Progenitor cell of endocrine pancreas (in vitro differentiated cells): ENCODE data around the gene ASIC1. TPM values are rescaled to one million over a fixed set of nuclear protein-coding genes. Genes with fewer than 3 reads are reported as not detected.

ENCODE experiments used
- DNase-seq: peaks from one replicate; pipeline ENCODE4 v3.0.0; 2021; ENCODE audit warnings: low spot score; ENCODE audit not compliant: unreplicated experiment
- H3K27ac Mint-ChIP-seq: 2 replicates; pipeline ENCODE4 v1.8.0; 2021; ENCODE audit warnings: mild to moderate bottlenecking, moderate library complexity, mixed read lengths
- H3K27me3 Mint-ChIP-seq: 2 replicates; pipeline ENCODE4 v1.8.0; 2021; ENCODE audit warnings: mixed read lengths
- H3K36me3 Mint-ChIP-seq: 2 replicates; pipeline ENCODE4 v1.8.0; 2022; ENCODE audit warnings: mixed read lengths; ENCODE audit not compliant: insufficient read depth
- H3K4me1 Mint-ChIP-seq: 2 replicates; pipeline ENCODE4 v1.8.0; 2021; ENCODE audit warnings: low read depth, mixed read lengths
- H3K4me3 Mint-ChIP-seq: 2 replicates; pipeline ENCODE4 v1.8.0; 2021; ENCODE audit warnings: low read depth, mild to moderate bottlenecking, moderate library complexity, mixed read lengths
- H3K9me3 Mint-ChIP-seq: 2 replicates; pipeline ENCODE4 v1.8.0; 2021; ENCODE audit warnings: low read depth, mixed read lengths
- total RNA-seq: library from RNA; stranded (reverse); gene quantifications from 2 replicates; pipeline ENCODE4 v1.2.1, GENCODE V29; 2021
- TF ChIP-seq, protein P1 (sequence below): fragments of 200-600 bp; sonication (generic); IDR thresholded peaks from one replicate; pipeline ENCODE4 v1.5.0; 2021; ENCODE audit warnings: antibody characterized with exemption, mild to moderate bottlenecking; ENCODE audit not compliant: unreplicated experiment

The ASIC1 gene
- total RNA-seq, 1 donor from 2014 or later, result 5.2 TPM

DNA sequence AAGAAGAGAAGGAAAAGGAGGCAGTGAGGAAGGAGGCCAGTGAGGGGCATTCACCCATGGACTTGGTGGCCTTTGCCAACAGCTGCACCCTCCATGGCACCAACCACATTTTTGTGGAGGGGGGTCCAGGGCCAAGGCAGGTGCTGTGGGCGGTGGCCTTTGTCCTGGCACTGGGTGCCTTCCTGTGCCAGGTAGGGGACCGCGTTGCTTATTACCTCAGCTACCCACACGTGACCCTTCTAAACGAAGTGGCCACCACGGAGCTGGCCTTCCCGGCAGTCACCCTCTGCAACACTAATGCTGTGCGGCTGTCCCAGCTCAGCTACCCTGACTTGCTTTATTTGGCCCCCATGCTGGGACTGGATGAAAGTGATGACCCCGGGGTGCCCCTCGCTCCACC, 16.3 kb downstream of the ASIC1 start:
- no peaks in the 10 kb centered on the region for H3K36me3 Mint-ChIP-seq
- H3K4me3 Mint-ChIP-seq, result no peak overlapping the region
- H3K27ac Mint-ChIP-seq, result no peak overlapping the region
- TF ChIP-seq, protein P1, sequence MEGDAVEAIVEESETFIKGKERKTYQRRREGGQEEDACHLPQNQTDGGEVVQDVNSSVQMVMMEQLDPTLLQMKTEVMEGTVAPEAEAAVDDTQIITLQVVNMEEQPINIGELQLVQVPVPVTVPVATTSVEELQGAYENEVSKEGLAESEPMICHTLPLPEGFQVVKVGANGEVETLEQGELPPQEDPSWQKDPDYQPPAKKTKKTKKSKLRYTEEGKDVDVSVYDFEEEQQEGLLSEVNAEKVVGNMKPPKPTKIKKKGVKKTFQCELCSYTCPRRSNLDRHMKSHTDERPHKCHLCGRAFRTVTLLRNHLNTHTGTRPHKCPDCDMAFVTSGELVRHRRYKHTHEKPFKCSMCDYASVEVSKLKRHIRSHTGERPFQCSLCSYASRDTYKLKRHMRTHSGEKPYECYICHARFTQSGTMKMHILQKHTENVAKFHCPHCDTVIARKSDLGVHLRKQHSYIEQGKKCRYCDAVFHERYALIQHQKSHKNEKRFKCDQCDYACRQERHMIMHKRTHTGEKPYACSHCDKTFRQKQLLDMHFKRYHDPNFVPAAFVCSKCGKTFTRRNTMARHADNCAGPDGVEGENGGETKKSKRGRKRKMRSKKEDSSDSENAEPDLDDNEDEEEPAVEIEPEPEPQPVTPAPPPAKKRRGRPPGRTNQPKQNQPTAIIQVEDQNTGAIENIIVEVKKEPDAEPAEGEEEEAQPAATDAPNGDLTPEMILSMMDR, result no peak
- no peaks in the 10 kb centered on the region for H3K9me3 Mint-ChIP-seq
- H3K4me1 Mint-ChIP-seq, result peaks cover 7% of the 10 kb centered on the region
- no peaks in the 10 kb centered on the region for H3K27me3 Mint-ChIP-seq
- no peak for DNase-seq

DNA sequence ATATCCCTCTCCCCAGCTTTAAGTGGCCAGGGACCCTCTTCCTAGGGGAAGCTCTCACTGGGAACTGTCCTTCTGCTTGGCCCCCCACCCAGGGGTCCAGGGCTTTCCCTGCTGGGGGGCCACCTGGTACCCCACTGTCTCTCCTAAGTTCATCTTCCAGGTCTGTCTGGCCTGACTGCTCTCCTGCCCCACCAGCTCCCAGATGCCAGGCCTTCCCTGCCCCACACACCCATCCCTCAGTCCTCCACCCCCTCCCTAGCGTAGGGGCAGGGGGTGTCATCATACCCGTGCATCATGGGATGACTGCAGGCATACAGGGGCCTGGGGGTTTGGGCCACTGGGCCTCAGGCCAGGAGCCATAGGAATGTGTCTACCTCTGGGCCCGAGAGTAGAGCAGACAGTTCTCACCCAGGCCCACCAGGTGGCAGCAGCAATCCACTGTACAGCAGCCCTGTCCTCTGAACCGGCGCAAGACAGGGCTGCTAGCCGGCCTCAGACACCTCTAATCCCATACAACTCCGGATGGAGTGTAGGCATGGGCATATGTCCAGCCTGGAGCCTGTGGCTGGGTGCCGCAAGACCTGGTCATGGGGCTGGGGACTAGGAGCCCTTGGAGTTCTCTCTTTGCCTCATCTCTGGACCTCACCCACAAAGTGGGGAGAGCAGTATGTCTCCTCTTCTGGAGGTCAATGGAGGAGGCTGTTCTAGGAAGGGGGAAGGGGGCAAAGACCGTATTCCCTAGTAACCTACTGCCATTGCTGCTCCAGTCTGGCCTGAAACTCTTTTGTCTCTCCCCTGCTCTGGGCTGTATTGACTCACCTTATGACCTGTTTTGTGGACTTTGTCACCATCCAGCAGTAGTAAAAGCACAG, 17.8 kb downstream of the ASIC1 start:
- H3K27ac Mint-ChIP-seq, result peak overlapping the region; percentile 84

GRCh38 chr12:50075808-50076170, 18.4 kb downstream of the ASIC1 start:
- Mint-ChIP-seq H3K4me3 (no peak overlapping the region), H3K27me3 (peaks cover 4% of the 10 kb centered on the region), H3K27ac (peak overlapping the region; percentile 34), H3K36me3 (no peaks in the 10 kb centered on the region), H3K4me1 (peaks cover 7% of the 10 kb centered on the region), H3K9me3 (no peaks in the 10 kb centered on the region)
- no peak for DNase-seq
- TF ChIP-seq, protein P1, result no peak

More for the DNA sequence above, 17.8 kb downstream of the ASIC1 start:
- peak; percentile 83 for DNase-seq
- Mint-ChIP-seq H3K36me3 (no peaks in the 10 kb centered on the region), H3K4me1 (peaks cover 7% of the 10 kb centered on the region), H3K9me3 (no peaks in the 10 kb centered on the region), H3K4me3 (no peak overlapping the region), H3K27me3 (peaks cover 4% of the 10 kb centered on the region)
- TF ChIP-seq, protein P1, result peak; percentile 97

GRCh38 chr12:50077099-50077498, 19.7 kb downstream of the ASIC1 start:
- H3K27me3 Mint-ChIP-seq, result peaks cover 7% of the 10 kb centered on the region
- H3K4me3 Mint-ChIP-seq, result no peak overlapping the region
- H3K9me3 Mint-ChIP-seq, result no peaks in the 10 kb centered on the region
- DNase-seq, result no peak
- TF ChIP-seq, protein P1, result no peak
- H3K27ac Mint-ChIP-seq, result no peak overlapping the region
- H3K4me1 Mint-ChIP-seq, result peaks cover 7% of the 10 kb centered on the region
- H3K36me3 Mint-ChIP-seq, result no peaks in the 10 kb centered on the region

DNA sequence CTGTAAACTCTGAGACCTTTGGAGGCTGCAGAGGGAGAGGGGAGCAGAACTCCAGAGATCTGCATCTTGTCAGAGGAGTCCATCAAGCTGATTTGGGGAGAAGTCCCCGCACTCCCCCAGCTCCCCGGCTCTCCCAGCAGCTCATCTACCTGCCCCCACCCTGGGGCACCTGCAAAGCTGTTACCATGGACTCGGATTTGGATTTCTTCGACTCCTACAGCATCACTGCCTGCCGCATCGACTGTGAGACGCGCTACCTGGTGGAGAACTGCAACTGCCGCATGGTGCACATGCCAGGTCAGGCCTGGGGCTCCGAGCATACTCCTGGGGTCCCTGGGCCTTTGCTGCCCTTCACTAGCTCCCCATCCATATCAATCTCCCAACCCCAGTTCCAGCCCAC, 20.9 kb downstream of the ASIC1 start:
- H3K9me3 Mint-ChIP-seq, result no peaks in the 10 kb centered on the region
- H3K27me3 Mint-ChIP-seq, result peaks cover 11% of the 10 kb centered on the region
- no peak overlapping the region for H3K27ac Mint-ChIP-seq
- TF ChIP-seq, protein P1, result no peak
- no peak for DNase-seq
- H3K4me1 Mint-ChIP-seq, result peaks cover 11% of the 10 kb centered on the region
- no peak overlapping the region for H3K4me3 Mint-ChIP-seq
- H3K36me3 Mint-ChIP-seq, result no peaks in the 10 kb centered on the region
